Small intestine (tissue), 7 donors: ENCODE measurements around the gene ITPA. TPM values are rescaled to one million over a fixed set of nuclear protein-coding genes. Genes with fewer than 3 reads are reported as not detected.

ENCODE experiments used
- DNase-seq, 2 donors: peaks; one replicate each; pipeline versions ENCODE4 v3.0.0 to v3.0.0-alpha.2; 2013
- FAIRE-seq: peaks from 2 replicates; lab custom pipeline; 2012; peaks lifted over from hg19 to GRCh38; lab: Jason Lieb, UNC
- H3K27ac ChIP-seq, 3 donors: one replicate each; pipeline ENCODE4 v1.5.1; 2013; ENCODE audit warnings: low read length in 2 of 3, mild to moderate bottlenecking in 2 of 3, control low read depth in 1 of 3, inconsistent platforms in 1 of 3, low read depth in 1 of 3, moderate library complexity in 1 of 3
- H3K27me3 ChIP-seq, 3 donors: one replicate each; pipeline ENCODE4 v1.6.1; 2013; ENCODE audit warnings: low read length in 3 of 3, inconsistent platforms in 1 of 3; ENCODE audit not compliant: control insufficient read depth in 3 of 3, insufficient read depth in 3 of 3
- H3K36me3 ChIP-seq, 3 donors: one replicate each; pipeline ENCODE4 v1.6.1; 2013; ENCODE audit warnings: low read length in 3 of 3, inconsistent platforms in 1 of 3, low read depth in 1 of 3, mild to moderate bottlenecking in 1 of 3, moderate library complexity in 1 of 3; ENCODE audit not compliant: control insufficient read depth in 3 of 3, insufficient read depth in 2 of 3
- H3K4me1 ChIP-seq, 3 donors: one replicate each; pipeline ENCODE4 v1.6.1; 2013; ENCODE audit warnings: low read length in 2 of 3, inconsistent platforms in 1 of 3, low read depth in 1 of 3, mild to moderate bottlenecking in 1 of 3, moderate library complexity in 1 of 3; ENCODE audit not compliant: control insufficient read depth in 3 of 3, insufficient read depth in 2 of 3
- H3K4me3 ChIP-seq, 3 donors: one replicate each; pipeline ENCODE4 v1.5.1; 2013; ENCODE audit warnings: low read length in 3 of 3, control low read depth in 1 of 3, inconsistent platforms in 1 of 3, low read depth in 1 of 3, mild to moderate bottlenecking in 1 of 3, moderate library complexity in 1 of 3
- H3K9me3 ChIP-seq, 2 donors: one replicate each; pipeline ENCODE4 v1.6.1; 2013; ENCODE audit warnings: low read depth in 1 of 2, low read length in 1 of 2; ENCODE audit not compliant: control insufficient read depth in 2 of 2, insufficient read depth in 1 of 2
- WGBS, 3 donors: extraction: QIAGEN DNeasy Blood & Tissue Kit; methylation state at CpG; one replicate each; pipeline ENCODE4 v1.1.7; 2013; 5-methylcytosine and 5-hydroxymethylcytosine counted together
- polyA plus RNA-seq, 4 donors: library from polyadenylated mRNA; stranded (reverse) in 3 of 4; unstranded in 1 of 4; fragments of 200-250 nt in 3 of 4; fragments of 120-200 nt in 1 of 4; gene quantifications; one replicate each; pipeline versions ENCODE4 v1.2.1 to v1.2.3, GENCODE V29; 2013
- donor health status: healthy with polysubstance abuse.
- donor health status: control.
- donor health status: control.
- donor health status: Bipolar disorder and iron deficiency.
- donor health status: healthy.

The ITPA gene
- polyA plus RNA-seq, 4 donors: 60.3 to 97.0 (median 69.7) TPM

GRCh38 chr20:3226864-3227263 lies 17.6 kb downstream of the ITPA start:
- H3K9me3 ChIP-seq: no peaks in the 10 kb centered on the region
- DNase-seq (no peak), FAIRE-seq (no peak)
- H3K4me3 ChIP-seq: no peak overlapping the region
- no peak overlapping the region for H3K27ac ChIP-seq
- H3K36me3 ChIP-seq: peaks cover 0 to 41% (median 6%) of the 10 kb centered on the region in 3 donors
- no peaks in the 10 kb centered on the region for H3K4me1 ChIP-seq
- no peaks in the 10 kb centered on the region for H3K27me3 ChIP-seq
- WGBS, 3 donors: 94 to 97% (median 96%) methylated on average over 14 of the region's 14 CpGs

DNA sequence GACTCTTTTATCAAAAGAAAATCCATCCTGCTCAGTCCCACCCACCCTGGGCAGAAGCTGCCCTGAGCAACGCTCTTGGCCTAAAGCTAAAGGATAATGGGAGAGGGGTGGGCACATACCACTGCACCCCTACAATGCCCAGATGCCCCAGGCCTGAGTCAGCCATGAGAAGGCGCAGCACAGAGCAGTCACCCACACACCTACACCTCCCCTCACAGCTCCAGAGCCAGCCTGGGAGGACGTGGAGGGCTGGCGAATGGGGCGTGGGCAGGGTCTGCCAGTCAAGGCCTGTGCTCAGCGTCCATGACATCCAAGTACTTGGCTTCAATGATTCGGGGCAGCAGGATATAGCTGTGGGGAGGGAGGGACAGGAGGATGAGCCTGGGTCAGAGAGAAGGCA lies 18.2 kb downstream of the ITPA start:
- no peak overlapping the region for H3K27ac ChIP-seq
- no peak for FAIRE-seq

DNA sequence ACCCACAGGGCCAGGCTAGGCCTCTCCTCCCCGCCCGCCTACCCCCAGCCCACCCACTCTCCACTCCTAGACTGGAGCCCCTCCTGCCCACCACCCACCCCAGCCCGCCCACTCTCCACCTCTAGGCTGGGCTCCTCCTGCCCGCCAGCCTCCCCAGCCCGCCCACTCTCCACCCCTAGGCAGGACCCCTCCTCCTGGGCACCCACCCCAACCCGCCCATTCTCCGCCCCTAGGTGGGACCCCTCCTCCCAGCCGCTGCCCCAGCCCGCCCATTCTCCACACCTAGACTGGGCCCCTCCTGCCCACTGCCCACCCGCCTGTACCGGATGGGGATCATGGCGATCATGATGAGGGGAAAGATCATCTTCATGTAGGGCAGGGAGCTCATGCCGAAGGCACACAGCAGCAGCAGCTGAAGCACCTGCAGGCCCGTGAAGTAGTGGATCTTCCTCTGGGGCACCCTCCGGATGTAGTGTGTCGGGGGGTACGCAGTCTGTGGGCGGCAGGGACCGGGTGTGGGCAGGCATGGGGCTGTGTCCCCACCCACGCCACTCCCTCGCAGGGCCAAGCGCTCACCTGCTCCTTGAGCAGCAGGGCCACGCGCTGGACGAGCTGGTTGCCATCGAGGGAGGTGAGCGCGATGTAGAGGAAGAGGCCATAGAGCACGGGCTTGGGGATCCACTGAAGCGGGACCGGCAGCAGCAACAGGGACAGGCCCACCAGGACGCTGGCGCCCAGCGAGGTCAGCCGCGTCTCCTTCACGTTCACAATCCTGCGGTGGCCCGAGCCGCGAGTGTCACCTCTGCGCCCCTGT lies 18.8 kb downstream of the ITPA start:
- FAIRE-seq (no peak), DNase-seq (no peak)

More for the DNA sequence above, 18.2 kb downstream of the ITPA start:
- H3K4me3 ChIP-seq: no peak overlapping the region
- WGBS, 3 donors: 72 to 75% (median 72%) methylated on average over 7 of the region's 7 CpGs
- H3K27me3 ChIP-seq: no peaks in the 10 kb centered on the region
- no peaks in the 10 kb centered on the region for H3K4me1 ChIP-seq
- no peak for DNase-seq
- no peaks in the 10 kb centered on the region for H3K9me3 ChIP-seq
- peaks cover 0 to 35% (median 6%) of the 10 kb centered on the region in 3 donors for H3K36me3 ChIP-seq

DNA sequence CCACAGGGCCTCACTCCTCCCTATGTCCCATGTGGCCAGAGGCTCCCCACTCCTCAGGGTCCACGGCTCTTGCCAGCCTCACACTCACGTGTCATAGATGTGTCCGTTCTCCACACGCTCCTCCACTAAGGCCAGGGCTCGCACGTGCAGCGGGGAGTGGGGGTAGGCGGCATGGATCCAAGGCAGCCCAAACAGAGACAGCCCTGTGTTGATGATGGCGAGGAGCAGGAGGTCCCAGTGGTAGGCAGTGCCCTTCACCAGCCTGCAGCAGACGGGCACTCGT lies 19.4 kb downstream of the ITPA start:
- DNase-seq (no peak), FAIRE-seq (no peak)
- H3K27me3 ChIP-seq: no peaks in the 10 kb centered on the region
- H3K36me3 ChIP-seq: peaks cover 0 to 23% (median 5%) of the 10 kb centered on the region in 3 donors
- H3K4me1 ChIP-seq: no peaks in the 10 kb centered on the region
- no peaks in the 10 kb centered on the region for H3K9me3 ChIP-seq
- 81 to 93% (median 87%) methylated on average over 10 to 11 of the region's 11 CpGs for WGBS, 3 donors
- no peak overlapping the region for H3K4me3 ChIP-seq
- no peak overlapping the region for H3K27ac ChIP-seq

More for the DNA sequence above, 18.8 kb downstream of the ITPA start:
- 81 to 89% (median 87%) methylated on average over 35 to 42 of the region's 42 CpGs for WGBS, 3 donors
- no peaks in the 10 kb centered on the region for H3K4me1 ChIP-seq
- no peaks in the 10 kb centered on the region for H3K27me3 ChIP-seq
- H3K4me3 ChIP-seq: no peak overlapping the region
- H3K27ac ChIP-seq: no peak overlapping the region
- no peaks in the 10 kb centered on the region for H3K9me3 ChIP-seq
- peaks cover 0 to 29% (median 6%) of the 10 kb centered on the region in 3 donors for H3K36me3 ChIP-seq

- WGBS, 3 donors: 91 to 95% (median 92%) methylated on average over 20 to 22 of the region's 22 CpGs
- Histone ChIP-seq H3K36me3 (peaks cover 0 to 18% (median under 1%) of the 10 kb centered on the region in 3 donors), H3K4me1 (no peaks in the 10 kb centered on the region), H3K27ac (no peak overlapping the region), H3K9me3 (no peaks in the 10 kb centered on the region), H3K4me3 (no peak overlapping the region), H3K27me3 (no peaks in the 10 kb centered on the region)
- no peak for DNase-seq
- FAIRE-seq: no peak
Observed at GRCh38 chr20:3229158-3229557, 19.9 kb downstream of the ITPA start.

- FAIRE-seq (no peak), DNase-seq (no peak)
- Histone ChIP-seq H3K4me1 (no peaks in the 10 kb centered on the region), H3K4me3 (no peak overlapping the region), H3K9me3 (no peaks in the 10 kb centered on the region), H3K27me3 (peaks cover 0 to 3% (median 0%) of the 10 kb centered on the region in 3 donors), H3K36me3 (peaks cover 0 to 14% (median 0%) of the 10 kb centered on the region in 3 donors), H3K27ac (no peak overlapping the region)
- 88 to 90% (median 89%) methylated on average over 13 to 14 of the region's 14 CpGs for WGBS, 3 donors
Observed at GRCh38 chr20:3229798-3230197, 20.5 kb downstream of the ITPA start.

DNA sequence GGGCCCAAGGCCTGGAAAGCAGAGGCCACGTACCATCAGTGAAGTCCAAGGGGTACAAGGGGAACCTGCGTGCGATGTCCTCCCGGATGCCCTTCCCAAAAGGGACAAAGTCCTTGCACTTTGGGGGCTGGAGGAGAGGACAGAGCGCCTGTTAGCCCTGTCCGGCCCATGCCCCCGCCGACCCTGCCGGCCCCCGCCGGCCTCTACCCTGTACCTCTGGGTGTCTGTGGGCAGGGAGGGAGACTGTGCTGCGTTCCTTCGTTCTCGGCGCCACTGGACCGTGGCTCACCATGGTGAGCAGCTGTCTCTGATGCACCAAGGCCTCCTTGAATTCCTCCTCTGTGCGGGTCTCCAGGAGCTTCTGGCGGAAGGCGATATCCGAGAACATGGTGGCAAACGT lies 21.8 kb downstream of the ITPA start:
- Histone ChIP-seq H3K4me3 (no peak overlapping the region), H3K4me1 (no peaks in the 10 kb centered on the region), H3K9me3 (no peaks in the 10 kb centered on the region), H3K27me3 (peaks cover 0 to 6% (median 6%) of the 10 kb centered on the region in 3 donors), H3K36me3 (peaks cover 0 to 14% (median 0%) of the 10 kb centered on the region in 3 donors), H3K27ac (no peak overlapping the region)
- no peak for FAIRE-seq
- 92 to 95% (median 94%) methylated on average over 17 to 21 of the region's 21 CpGs for WGBS, 3 donors
- no peak for DNase-seq

- Histone ChIP-seq H3K27me3 (peaks cover 5 to 14% (median 11%) of the 10 kb centered on the region in 3 donors), H3K27ac (no peak overlapping the region), H3K4me1 (no peaks in the 10 kb centered on the region), H3K9me3 (no peaks in the 10 kb centered on the region), H3K4me3 (no peak overlapping the region), H3K36me3 (peaks cover 0 to 5% (median 0%) of the 10 kb centered on the region in 3 donors)
- DNase-seq: no peak
- FAIRE-seq: no peak
- 83 to 90% (median 87%) methylated on average over 15 of the region's 15 CpGs for WGBS, 3 donors
Observed at GRCh38 chr20:3231889-3232588, 22.7 kb downstream of the ITPA start.
